Stimulated activated CD8-positive, alpha-beta memory T cell treated with anti-CD3 and anti-CD28 coated beads, Interleukin-15, amount 100 ng/mL, for 4 hours (primary cell): Measurements from ENCODE around the gene AGAP1.

Source experiments
- DNase-seq, 2 donors: peaks; one replicate each; pipeline ENCODE4 v3.0.0-alpha.2; 2020; ENCODE audit warnings: low read depth in 2 of 2

Gene AGAP1

GRCh38 chr2:236160366-236161081, 666.7 kb downstream of the AGAP1 start:
- DNase-seq, result no peak

- no peak for DNase-seq
Measured at GRCh38 chr2:236161082-236161462, 667.2 kb downstream of the AGAP1 start.

GRCh38 chr2:236161531-236161930, 667.7 kb downstream of the AGAP1 start:
- no peak for DNase-seq

DNA sequence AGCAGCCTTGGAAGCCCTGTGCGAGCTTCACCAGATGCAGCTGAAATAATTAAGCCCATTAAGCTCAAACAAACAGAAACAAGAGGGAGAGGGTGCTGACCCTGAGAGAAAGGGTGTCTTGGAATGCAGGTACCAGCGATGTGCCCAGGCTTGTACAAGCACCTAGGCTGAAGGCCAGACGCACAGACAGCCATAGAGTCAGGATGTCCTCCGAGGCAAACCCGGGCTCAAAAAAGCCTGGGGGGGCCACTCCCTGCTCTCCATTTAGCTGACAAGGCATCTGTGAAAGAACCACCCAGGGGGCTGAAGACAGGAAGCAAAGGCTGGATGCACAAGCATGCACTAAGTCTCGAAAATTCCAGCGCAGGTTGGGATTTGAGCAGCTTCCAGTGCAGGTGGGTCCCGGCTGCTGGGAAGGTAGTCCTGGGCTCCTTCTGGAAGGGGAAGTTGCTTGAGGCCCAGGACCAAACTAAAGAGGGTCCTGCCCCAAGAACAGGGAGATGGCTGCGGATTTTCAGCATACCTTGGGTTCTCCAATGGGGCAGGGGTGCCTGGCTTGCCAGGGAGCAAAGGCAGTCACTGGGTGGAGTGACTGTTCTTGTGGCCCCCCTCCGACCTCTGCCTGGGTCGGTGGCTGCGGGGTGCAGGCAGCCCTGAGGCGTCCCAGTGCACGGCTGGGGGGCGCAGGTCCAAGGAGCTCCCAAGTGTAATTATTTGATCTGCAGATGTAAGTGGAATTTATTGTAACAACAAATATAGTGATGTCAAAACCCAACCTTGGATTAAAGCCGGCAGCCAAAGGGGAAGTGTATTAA, 668.4 kb downstream of the AGAP1 start:
- DNase-seq, result no peak

GRCh38 chr2:236162882-236163470, 669.1 kb downstream of the AGAP1 start:
- DNase-seq, result no peak

DNA sequence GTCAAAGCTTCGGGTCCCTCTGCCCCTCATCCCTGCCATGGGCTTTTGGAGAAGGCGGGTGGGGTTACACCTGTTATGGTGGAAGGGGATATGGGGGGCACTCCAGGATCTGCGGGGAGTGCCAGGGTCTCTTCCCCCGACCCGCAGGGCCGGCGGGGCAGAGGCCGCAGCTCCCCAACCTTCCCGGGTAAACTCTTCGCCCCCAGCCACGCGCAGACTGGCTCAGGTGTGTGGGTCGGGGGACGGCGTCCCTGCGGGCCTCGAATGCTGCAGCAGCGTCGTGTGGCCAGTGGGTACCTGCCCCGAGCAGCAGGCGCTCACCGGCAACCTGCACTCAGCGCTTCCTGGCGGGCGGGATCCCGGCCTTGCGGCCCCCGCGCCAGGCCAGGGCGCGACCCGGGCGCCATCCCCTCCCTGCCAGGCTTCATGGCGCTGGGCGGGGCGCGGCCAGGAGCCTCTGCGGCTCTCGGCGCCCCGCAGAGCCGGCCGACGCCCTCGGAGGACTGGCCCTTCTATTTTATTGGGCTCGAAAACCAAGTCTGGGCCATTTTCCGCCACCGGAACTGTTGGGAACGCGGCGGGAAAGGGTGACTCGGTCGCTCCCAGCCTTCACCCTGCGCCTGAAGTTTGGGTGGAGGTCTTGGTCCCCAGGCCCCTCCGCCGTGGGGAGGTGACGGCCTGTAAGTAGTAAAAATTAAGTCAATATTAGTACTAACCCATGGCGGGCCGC, 669.8 kb downstream of the AGAP1 start:
- DNase-seq, result no peak

GRCh38 chr2:236164201-236164924, 670.5 kb downstream of the AGAP1 start:
- no peak for DNase-seq

- DNase-seq, result no peak
Measured at GRCh38 chr2:236164925-236165841, 671.3 kb downstream of the AGAP1 start.

DNA sequence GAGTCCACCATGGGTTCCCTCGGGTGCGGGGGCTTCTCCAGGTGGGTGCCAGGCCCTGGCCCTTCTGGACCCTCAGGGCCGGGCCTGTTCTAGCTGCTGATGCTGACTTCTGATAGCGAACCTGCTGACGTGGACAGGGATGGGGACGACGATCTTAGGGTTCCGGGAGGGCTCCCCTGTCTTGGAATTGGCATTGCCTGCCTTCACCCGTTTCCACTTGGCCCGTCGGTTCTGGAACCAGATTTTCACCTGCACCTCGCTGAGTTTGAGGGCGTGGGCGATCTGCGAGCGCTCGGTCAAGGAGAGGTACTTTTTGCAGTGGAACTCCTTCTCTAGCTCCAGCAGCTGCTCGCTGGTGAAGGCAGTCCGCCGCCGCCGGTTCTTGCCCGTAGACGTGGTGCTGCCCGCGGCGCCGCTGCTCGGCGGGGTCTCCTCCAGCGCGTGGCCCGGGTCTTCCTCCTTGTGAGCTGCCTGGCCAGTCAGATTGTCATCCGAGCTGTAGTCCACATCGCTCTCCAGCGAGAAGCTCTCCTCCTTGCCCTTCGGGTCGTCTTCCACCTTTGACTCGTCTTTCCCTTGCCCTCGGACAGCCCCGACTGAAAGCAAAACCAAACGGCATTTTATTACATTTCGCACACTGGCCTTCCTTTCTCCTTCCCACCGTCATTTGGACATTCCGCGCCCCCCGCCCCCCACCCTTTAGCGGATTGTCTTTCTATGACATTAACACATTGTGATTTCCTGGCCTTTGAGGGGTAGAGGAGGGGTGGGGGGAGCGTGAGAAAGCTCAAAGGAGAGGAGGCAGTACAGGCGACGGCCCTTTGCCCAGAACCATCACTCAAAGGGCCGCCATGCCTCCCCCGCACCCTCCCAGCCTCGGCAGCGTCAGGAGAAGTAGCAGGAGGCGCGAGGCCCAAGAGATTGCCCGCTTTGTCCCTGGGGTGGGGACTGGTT, 672.3 kb downstream of the AGAP1 start:
- DNase-seq, result no peak

DNA sequence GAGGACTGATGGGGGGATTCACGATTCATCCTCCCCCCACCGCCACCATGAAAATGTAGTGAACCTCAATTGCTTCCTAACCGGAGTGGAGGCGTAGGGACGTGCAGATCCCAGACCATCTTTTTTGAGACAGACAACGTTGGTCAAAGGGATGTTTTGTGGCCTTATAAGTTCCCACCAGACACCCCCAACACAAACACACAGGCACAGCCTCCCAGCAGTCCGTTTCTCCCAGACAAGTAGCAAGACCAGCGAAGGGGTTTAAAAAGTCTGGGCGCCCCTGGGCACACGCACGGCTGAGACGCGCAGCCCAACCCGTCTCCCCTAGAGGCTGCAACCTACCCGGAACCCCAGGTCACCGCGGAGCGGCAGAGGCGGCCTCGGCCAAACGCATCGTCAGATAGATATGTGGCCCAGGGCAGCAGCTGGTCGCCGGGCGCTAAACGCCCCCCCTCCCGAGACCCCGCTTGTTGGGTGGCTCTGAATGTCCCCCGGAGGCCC, 673.0 kb downstream of the AGAP1 start:
- no peak for DNase-seq

GRCh38 chr2:236167297-236168109, 673.7 kb downstream of the AGAP1 start:
- DNase-seq, result no peak

DNA sequence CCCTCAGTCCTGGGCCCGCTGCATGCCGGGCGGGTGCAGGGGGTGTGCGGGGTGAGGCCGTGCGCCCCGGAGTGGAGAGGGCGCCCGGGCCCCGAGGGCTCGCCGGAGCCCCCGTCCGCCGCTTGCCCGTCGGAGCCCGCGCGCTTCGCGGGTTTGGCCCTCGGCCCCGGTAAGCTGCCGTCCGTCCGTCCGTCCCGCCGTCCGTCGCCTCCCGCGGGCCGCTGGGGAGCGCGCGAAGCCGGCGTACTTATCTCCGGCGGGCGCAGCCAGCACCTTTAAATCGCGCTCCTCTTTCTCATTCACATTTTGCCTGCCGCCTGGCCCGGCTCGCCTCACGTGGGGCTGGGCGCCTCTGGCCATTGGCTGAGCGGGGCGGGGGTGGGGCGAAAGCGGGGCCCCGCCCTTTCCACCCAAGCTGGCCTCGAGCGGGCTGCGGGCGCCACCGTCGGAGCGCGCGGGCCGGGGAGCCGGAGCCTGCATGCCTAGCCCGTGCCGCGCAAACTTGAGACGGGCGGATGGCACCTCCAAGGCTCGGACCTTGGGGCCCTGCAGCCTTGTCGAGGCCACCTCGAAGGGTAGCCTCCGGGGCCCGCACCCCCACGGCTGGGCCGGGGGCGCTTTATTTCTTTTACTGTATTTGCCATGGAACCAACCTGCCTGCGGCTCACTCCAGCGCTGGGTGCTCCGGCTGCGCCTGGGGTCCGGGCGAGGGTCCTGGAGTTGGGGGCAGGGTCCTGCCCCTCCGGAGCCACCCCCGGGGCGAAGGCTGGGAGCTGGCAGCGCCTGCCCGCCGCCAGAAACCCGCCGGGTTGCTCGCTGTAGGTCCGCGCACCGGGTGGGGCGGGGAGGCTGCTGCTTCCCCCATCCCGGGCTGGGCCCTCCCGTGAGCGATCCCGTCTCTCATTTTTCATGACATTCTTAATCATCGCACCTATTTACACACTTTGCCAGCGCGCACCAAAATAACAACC, 674.6 kb downstream of the AGAP1 start, which contains the start of gene GBX2:
TSS of gene GBX2 (minus strand) at position 277 of the 971 bp plus-strand sequence. CDS start 415 bp downstream, outside the sequence.
- DNase-seq, result no peak

DNA sequence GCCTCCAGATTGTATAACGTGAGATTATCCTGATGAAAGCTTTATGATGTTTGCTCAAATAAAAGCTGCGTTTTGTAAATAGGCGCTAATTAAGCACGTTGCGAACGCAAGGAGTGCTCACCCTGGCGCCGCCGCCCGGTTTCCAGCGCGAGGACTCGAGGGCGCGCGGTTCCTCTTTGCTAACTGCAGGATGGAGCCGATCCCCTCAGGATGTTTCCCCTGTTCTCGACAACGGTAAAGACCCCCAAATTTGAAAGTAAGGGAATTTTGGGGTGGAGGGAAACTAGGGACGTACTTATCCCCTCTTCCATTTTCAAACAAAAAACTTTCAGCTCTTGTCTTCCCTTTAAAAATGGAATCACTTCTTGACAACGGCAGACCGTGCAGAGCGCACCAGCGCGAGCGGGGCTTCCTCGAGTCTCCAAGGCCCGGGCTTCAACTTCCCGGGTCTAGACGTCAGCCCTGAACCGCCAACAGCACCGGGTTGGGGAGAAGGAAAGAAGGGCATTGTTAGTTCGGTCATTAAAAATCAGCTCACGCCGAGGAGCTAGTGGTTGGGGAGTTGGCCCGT, 675.4 kb downstream of the AGAP1 start:
- no peak for DNase-seq

- DNase-seq, result no peak
Measured at GRCh38 chr2:236169741-236170589, 676.1 kb downstream of the AGAP1 start.

DNA sequence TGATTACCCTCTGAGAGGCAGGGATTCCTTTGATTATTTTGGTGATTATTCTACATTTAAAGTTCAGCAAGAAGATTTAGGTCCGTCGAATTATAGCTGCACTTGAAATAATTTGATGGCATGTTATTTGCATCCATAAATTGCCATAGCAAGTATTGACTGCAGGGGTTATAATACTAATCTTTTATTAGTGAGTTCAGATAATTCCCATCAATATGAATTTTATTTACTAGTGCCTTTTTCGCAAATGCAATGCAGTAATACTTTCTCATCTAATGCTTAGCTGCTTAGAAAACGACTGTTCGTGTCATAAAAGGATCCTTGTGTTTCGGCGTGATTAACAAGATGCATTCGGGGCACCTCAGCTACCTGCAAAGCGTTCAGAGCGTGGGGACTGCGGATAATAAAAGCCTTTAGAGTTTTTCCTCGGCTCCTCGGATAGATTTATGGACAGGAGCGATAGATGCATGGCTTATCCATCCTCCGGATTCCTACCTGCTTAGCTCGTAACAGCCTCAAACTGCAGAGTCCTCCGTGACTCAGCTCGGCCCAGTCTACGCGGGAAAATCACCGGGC, 676.8 kb downstream of the AGAP1 start:
- no peak for DNase-seq
